ENCODE results near the gene DNAH11.

The DNAH11 gene

GRCh38 chr7:21939858-21940372, 397.1 kb downstream of the DNAH11 start:
- H3K4me3 ChIP-seq (replicated peaks; ENCODE audit: low read depth, low read length), result no peak overlapping the region
- DNase-seq (ENCODE audit: low read depth), result no peak
- TF ChIP-seq, protein P1, sequence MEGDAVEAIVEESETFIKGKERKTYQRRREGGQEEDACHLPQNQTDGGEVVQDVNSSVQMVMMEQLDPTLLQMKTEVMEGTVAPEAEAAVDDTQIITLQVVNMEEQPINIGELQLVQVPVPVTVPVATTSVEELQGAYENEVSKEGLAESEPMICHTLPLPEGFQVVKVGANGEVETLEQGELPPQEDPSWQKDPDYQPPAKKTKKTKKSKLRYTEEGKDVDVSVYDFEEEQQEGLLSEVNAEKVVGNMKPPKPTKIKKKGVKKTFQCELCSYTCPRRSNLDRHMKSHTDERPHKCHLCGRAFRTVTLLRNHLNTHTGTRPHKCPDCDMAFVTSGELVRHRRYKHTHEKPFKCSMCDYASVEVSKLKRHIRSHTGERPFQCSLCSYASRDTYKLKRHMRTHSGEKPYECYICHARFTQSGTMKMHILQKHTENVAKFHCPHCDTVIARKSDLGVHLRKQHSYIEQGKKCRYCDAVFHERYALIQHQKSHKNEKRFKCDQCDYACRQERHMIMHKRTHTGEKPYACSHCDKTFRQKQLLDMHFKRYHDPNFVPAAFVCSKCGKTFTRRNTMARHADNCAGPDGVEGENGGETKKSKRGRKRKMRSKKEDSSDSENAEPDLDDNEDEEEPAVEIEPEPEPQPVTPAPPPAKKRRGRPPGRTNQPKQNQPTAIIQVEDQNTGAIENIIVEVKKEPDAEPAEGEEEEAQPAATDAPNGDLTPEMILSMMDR (IDR thresholded peaks at IDR 0.05; ENCODE audit: low read length, missing control alignments), result no peak

DNA sequence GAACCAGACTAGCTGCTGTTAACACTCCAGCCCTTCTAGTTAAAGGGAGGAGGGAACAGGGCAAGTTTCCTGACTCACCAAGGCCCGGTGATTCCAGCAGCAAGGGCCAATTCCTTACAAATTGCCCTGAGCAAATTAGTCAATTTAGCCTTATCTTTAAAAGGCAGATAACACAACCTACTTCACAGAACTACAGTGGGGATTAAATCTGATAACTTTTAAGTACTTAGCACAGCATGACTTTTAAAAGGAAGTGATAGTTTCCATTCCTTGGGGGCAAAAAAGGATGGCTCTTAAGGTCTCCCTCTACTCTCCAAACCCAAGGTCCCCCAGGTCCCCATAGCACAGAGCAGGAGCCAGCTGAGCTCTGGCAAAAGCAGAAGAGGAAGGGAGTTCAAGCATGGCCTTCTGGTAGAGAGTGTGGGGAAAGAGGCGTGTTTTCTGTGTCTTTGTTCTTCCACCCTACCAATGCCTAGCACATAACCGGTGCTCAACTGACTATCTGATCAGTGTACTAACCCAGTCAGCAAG, 398.8 kb downstream of the DNAH11 start:
- peak; percentile 26 for DNase-seq (ENCODE audit: low read depth)
- no peak overlapping the region for H3K4me3 ChIP-seq (replicated peaks; ENCODE audit: low read depth, low read length)
- TF ChIP-seq, protein P1 (IDR thresholded peaks at IDR 0.05; ENCODE audit: low read length, missing control alignments), result no peak

GRCh38 chr7:21942955-21943354, 400.1 kb downstream of the DNAH11 start:
- no peak overlapping the region for H3K4me3 ChIP-seq (replicated peaks; ENCODE audit: low read depth, low read length)
- TF ChIP-seq, protein P1 (IDR thresholded peaks at IDR 0.05; ENCODE audit: low read length, missing control alignments), result no peak
- DNase-seq (ENCODE audit: low read depth), result no peak

- TF ChIP-seq, protein P1 (IDR thresholded peaks at IDR 0.05; ENCODE audit: low read length, missing control alignments), result no peak
- H3K4me3 ChIP-seq (replicated peaks; ENCODE audit: low read depth, low read length), result no peak overlapping the region
- no peak for DNase-seq (ENCODE audit: low read depth)
Observed at GRCh38 chr7:21943436-21943835, 400.6 kb downstream of the DNAH11 start.

DNA sequence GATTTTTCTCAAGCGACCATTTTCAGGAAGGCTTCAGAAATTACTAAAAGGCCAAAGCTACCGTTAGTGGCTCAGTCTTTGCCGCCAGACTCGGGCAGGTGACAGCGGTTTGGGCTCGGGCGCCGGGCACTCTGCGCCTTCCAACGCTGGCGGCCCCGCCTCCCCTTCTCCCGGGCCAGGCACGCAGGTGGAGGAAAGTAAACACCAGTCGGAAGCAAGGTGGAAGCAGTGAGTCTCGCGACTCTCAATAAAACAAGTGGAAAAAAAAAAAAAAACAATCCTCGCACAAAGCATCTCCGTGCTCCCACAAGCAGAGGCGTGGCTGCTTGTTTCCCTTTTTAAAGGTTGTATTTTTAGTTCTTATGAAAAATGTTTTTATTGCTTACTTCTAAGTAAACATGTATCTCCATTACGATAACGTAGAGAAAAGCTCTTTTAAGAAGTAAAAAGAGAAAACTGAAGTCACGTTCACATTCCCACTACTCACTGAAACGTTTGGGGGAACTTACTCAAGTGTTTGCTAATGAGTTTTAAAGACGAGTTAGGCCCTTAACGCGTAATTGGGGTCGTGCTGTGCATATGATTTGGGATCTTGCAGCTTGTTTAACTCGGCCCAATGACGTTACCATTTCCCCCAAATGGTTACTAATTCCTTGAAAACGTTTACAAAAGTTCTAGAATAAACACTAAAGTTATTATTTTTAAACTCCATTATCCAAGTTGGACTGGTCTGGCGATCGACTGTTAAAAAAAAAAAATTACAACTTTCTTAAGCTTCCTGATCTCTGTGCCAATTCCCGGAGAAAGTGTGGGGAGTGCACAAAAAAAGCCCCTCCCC, 402.0 kb downstream of the DNAH11 start:
- DNase-seq (ENCODE audit: low read depth), result peak; percentile 44
- TF ChIP-seq, protein P1 (IDR thresholded peaks at IDR 0.05; ENCODE audit: low read length, missing control alignments), result no peak
- peak overlapping the region; percentile 73 for H3K4me3 ChIP-seq (replicated peaks; ENCODE audit: low read depth, low read length)

- peak; percentile 69 for DNase-seq (ENCODE audit: low read depth)
- TF ChIP-seq, protein P1 (IDR thresholded peaks at IDR 0.05; ENCODE audit: low read length, missing control alignments), result no peak
- peak within 1 kb of the TSS; percentile 73 for H3K4me3 ChIP-seq (replicated peaks; ENCODE audit: low read depth, low read length)
Observed at GRCh38 chr7:21945454-21946221, 402.8 kb downstream of the DNAH11 start, which contains the start of gene CDCA7L. Gene CDCA7L (minus strand): TSS chr7:21945899. CDS start chr7:21945804, 95 bp downstream.
